ENCODE measurements around the gene SRSF12. TPM values are rescaled to one million over a fixed set of nuclear protein-coding genes. Genes with fewer than 3 reads are reported as not detected.

The SRSF12 gene
- total and polyA plus RNA-seq, 2 donors (not counting 1 experiment from before 2014, with no cell fraction given), result 0.10 to 0.33 TPM

GRCh38 chr6:89145091-89145955 is 27.5 kb upstream of the SRSF12 start:
- Histone ChIP-seq H3K9me3 (ENCODE audit: control insufficient read depth, insufficient read depth, low read depth, low read length) (no peaks in the 10 kb centered on the region), H3K9ac (ENCODE audit: insufficient read depth, low read length) (peak overlapping the region; percentile 67), H3K4me2 (ENCODE audit: extremely low read depth, insufficient read depth, low read length) (peak overlapping the region; percentile 96), H3K79me2 (ENCODE audit: control insufficient read depth, insufficient read depth, low read length) (no peaks in the 10 kb centered on the region), H3K27ac (ENCODE audit: insufficient read depth, low read length) (peak overlapping the region; percentile 54), H2AFZ (ENCODE audit: low read length) (peak overlapping the region; percentile 70), H4K20me1 (ENCODE audit: control insufficient read depth, extremely low read depth, insufficient read depth, low read length) (no peaks in the 10 kb centered on the region), H3K4me1 (ENCODE audit: control insufficient read depth, extremely low read depth, insufficient read depth, low read length) (peaks cover 3% of the 10 kb centered on the region), H3K4me3 (replicated peaks in 1 of 4; ENCODE audit: control extremely low read depth in 1 of 4, insufficient read depth in 1 of 4, low read depth in 3 of 4, low read length in 4 of 4) (peak overlapping the region; percentile 30 to 79 (median 66)), H3K36me3 (ENCODE audit: control insufficient read depth, insufficient read depth, low read length) (no peaks in the 10 kb centered on the region), H3K27me3 (ENCODE audit: control insufficient read depth, insufficient read depth, low read length) (no peaks in the 10 kb centered on the region)
- TF ChIP-seq CTCF (conservative IDR thresholded peaks at IDR 0.05 in 1 of 2, IDR thresholded peaks at IDR 0.05 in 1 of 2; ENCODE audit: low read depth in 1 of 2, low read length in 2 of 2) (no peak), EZH2 (IDR thresholded peaks at IDR 0.05; ENCODE audit: low read length, missing control alignments) (no peak)
- peak; percentile 28 to 49 for DNase-seq (ENCODE audit: low read depth in 2 of 2)

- Histone ChIP-seq H3K4me3 (replicated peaks in 1 of 4; ENCODE audit: control extremely low read depth in 1 of 4, insufficient read depth in 1 of 4, low read depth in 3 of 4, low read length in 4 of 4) (no peak overlapping the region), H3K4me1 (ENCODE audit: control insufficient read depth, extremely low read depth, insufficient read depth, low read length) (peaks cover 3% of the 10 kb centered on the region), H3K9me3 (ENCODE audit: control insufficient read depth, insufficient read depth, low read depth, low read length) (no peaks in the 10 kb centered on the region), H3K27ac (ENCODE audit: insufficient read depth, low read length) (no peak overlapping the region), H2AFZ (ENCODE audit: low read length) (no peak overlapping the region), H3K9ac (ENCODE audit: insufficient read depth, low read length) (no peak overlapping the region), H3K27me3 (ENCODE audit: control insufficient read depth, insufficient read depth, low read length) (no peaks in the 10 kb centered on the region), H3K4me2 (ENCODE audit: extremely low read depth, insufficient read depth, low read length) (no peak overlapping the region), H4K20me1 (ENCODE audit: control insufficient read depth, extremely low read depth, insufficient read depth, low read length) (no peaks in the 10 kb centered on the region), H3K36me3 (ENCODE audit: control insufficient read depth, insufficient read depth, low read length) (no peaks in the 10 kb centered on the region), H3K79me2 (ENCODE audit: control insufficient read depth, insufficient read depth, low read length) (no peaks in the 10 kb centered on the region)
- TF ChIP-seq EZH2 (IDR thresholded peaks at IDR 0.05; ENCODE audit: low read length, missing control alignments) (no peak), CTCF (conservative IDR thresholded peaks at IDR 0.05 in 1 of 2, IDR thresholded peaks at IDR 0.05 in 1 of 2; ENCODE audit: low read depth in 1 of 2, low read length in 2 of 2) (no peak)
- no peak for DNase-seq (ENCODE audit: low read depth in 2 of 2)
Measured at GRCh38 chr6:89144354-89144906, 26.6 kb upstream of the SRSF12 start.

GRCh38 chr6:89140347-89141156 is 22.7 kb upstream of the SRSF12 start:
- no peak overlapping the region for H3K4me2 ChIP-seq (ENCODE audit: extremely low read depth, insufficient read depth, low read length)
- no peak overlapping the region for H3K9ac ChIP-seq (ENCODE audit: insufficient read depth, low read length)
- H3K79me2 ChIP-seq (ENCODE audit: control insufficient read depth, insufficient read depth, low read length), result no peaks in the 10 kb centered on the region
- no peak for TF ChIP-seq EZH2 (IDR thresholded peaks at IDR 0.05; ENCODE audit: low read length, missing control alignments)
- no peak for TF ChIP-seq CTCF (conservative IDR thresholded peaks at IDR 0.05 in 1 of 2, IDR thresholded peaks at IDR 0.05 in 1 of 2; ENCODE audit: low read depth in 1 of 2, low read length in 2 of 2)
- no peak overlapping the region for H3K4me3 ChIP-seq (replicated peaks in 1 of 4; ENCODE audit: control extremely low read depth in 1 of 4, insufficient read depth in 1 of 4, low read depth in 3 of 4, low read length in 4 of 4)
- no peak overlapping the region for H3K27ac ChIP-seq (ENCODE audit: insufficient read depth, low read length)
- no peak for DNase-seq (ENCODE audit: low read depth in 2 of 2)
- no peaks in the 10 kb centered on the region for H3K4me1 ChIP-seq (ENCODE audit: control insufficient read depth, extremely low read depth, insufficient read depth, low read length)
- H4K20me1 ChIP-seq (ENCODE audit: control insufficient read depth, extremely low read depth, insufficient read depth, low read length), result no peaks in the 10 kb centered on the region
- no peaks in the 10 kb centered on the region for H3K27me3 ChIP-seq (ENCODE audit: control insufficient read depth, insufficient read depth, low read length)
- no peaks in the 10 kb centered on the region for H3K9me3 ChIP-seq (ENCODE audit: control insufficient read depth, insufficient read depth, low read depth, low read length)
- no peaks in the 10 kb centered on the region for H3K36me3 ChIP-seq (ENCODE audit: control insufficient read depth, insufficient read depth, low read length)
- H2AFZ ChIP-seq (ENCODE audit: low read length), result no peak overlapping the region

All from fibroblast of lung (primary cell).